Measurements from ENCODE around the gene CBX2.

- TF ChIP-seq RCOR1 (IDR thresholded peaks at IDR 0.05; ENCODE audit: insufficient replicate concordance, low read length) (no peak), POLR2A (IDR thresholded peaks at IDR 0.05; ENCODE audit: low read depth, low read length) (no peak), RFX5 (IDR thresholded peaks at IDR 0.05; ENCODE audit: low read depth, low read length) (no peak), CEBPB (IDR thresholded peaks at IDR 0.05; ENCODE audit: low read depth, low read length) (no peak)
Measured at GRCh38 chr17:79796444-79796762, 18.5 kb downstream of the CBX2 start.
